Keratinocyte (primary cell): ENCODE data around the gene FOXI1.

Experiments used
- EZH2 ChIP-seq: IDR thresholded peaks from one replicate; pipeline ENCODE4 v1.6.1; 2012; ENCODE audit warnings: inconsistent platforms, mild to moderate bottlenecking, low read length, moderate library complexity
- TF ChIP-seq, protein P1 (sequence below), 3 experiments: IDR thresholded peaks in 1 of 3; conservative IDR thresholded peaks in 1 of 3; optimal IDR thresholded peaks in 1 of 3; 2 replicates in 2 of 3; 3 replicates in 1 of 3; pipeline versions ENCODE3 to v1.5.1; 2011; ENCODE audit warnings: low read length in 3 of 3, mild to moderate bottlenecking in 3 of 3, moderate library complexity in 2 of 3, control low read depth in 1 of 3, inconsistent platforms in 1 of 3; ENCODE audit not compliant: insufficient read depth in 2 of 3; ENCODE audit errors: extremely low read depth in 1 of 3

DNA sequence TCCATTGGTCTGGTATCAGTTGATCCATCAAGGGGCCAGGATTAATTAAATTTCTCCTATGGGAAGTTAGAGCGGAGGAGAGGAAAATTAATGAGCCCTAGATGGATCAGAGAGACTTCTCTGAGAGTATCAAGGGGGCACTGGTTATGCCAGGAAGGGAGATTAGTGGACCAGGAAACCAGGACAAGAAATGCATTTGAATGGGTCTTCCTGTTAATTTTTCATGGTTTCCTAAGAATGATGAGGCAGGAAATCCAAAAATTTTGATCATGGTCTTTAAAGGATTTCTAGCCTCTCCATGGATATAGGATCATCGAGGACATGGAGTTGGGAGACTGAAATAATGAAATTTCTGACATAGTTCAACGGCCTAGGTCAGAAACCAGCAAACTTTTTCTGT is 30.8 kb downstream of the FOXI1 start:
- TF ChIP-seq, protein P1, sequence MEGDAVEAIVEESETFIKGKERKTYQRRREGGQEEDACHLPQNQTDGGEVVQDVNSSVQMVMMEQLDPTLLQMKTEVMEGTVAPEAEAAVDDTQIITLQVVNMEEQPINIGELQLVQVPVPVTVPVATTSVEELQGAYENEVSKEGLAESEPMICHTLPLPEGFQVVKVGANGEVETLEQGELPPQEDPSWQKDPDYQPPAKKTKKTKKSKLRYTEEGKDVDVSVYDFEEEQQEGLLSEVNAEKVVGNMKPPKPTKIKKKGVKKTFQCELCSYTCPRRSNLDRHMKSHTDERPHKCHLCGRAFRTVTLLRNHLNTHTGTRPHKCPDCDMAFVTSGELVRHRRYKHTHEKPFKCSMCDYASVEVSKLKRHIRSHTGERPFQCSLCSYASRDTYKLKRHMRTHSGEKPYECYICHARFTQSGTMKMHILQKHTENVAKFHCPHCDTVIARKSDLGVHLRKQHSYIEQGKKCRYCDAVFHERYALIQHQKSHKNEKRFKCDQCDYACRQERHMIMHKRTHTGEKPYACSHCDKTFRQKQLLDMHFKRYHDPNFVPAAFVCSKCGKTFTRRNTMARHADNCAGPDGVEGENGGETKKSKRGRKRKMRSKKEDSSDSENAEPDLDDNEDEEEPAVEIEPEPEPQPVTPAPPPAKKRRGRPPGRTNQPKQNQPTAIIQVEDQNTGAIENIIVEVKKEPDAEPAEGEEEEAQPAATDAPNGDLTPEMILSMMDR (optimal IDR thresholded peaks at IDR 0.05 in 1 of 3, IDR thresholded peaks at IDR 0.05 in 1 of 3, conservative IDR thresholded peaks at IDR 0.05 in 1 of 3; ENCODE audit: extremely low read depth in 1 of 3, insufficient read depth in 2 of 3, low read length in 3 of 3), result no peak
- TF ChIP-seq EZH2, result no peak
